Mammary epithelial cell (primary cell): ENCODE results near the gene LGMN.

ENCODE experiments used
- CTCF ChIP-seq, 2 donors: IDR thresholded peaks in 1 of 2; conservative IDR thresholded peaks in 1 of 2; 2 replicates each; pipeline ENCODE4 v1.5.1; 2011 to 2012; ENCODE audit warnings: inconsistent platforms in 2 of 2, low read length in 2 of 2, mild to moderate bottlenecking in 2 of 2, control low read depth in 1 of 2, low read depth in 1 of 2; ENCODE audit not compliant: insufficient read depth in 1 of 2; ENCODE audit errors: extremely low read depth in 1 of 2
- EZH2 ChIP-seq: IDR thresholded peaks from 2 replicates; pipeline ENCODE4 v1.6.1; 2012; ENCODE audit warnings: low read length, inconsistent platforms, borderline replicate concordance

GRCh38 chr14:92704821-92705220 lies 43.6 kb downstream of the LGMN start:
- TF ChIP-seq CTCF (conservative IDR thresholded peaks at IDR 0.05 in 1 of 2, IDR thresholded peaks at IDR 0.05 in 1 of 2; ENCODE audit: extremely low read depth in 1 of 2, insufficient read depth in 1 of 2, low read depth in 1 of 2, low read length in 2 of 2): no peak
- no peak for TF ChIP-seq EZH2
